ENCODE data around the gene PEX5. TPM values are rescaled to one million over a fixed set of nuclear protein-coding genes. Genes with fewer than 3 reads are reported as not detected.
"Not testable (repeated sequence)": the region's sequence is repeated elsewhere in the genome, so short reads cannot be mapped to it uniquely, and the experiment has no call there.

Gene PEX5
- total and polyA plus RNA-seq, 4 donors = 19.8 to 59.8 (median 43.4) TPM

- ATAC-seq (ENCODE audit: insufficient read depth, low FRiP score) (no peak), DNase-seq (no peak)
- Histone ChIP-seq H3K27me3 (ENCODE audit: control insufficient read depth in 3 of 3, insufficient read depth in 3 of 3, low read length in 2 of 3) (no peaks in the 10 kb centered on the region), H3K9me3 (ENCODE audit: control insufficient read depth in 4 of 4, insufficient read depth in 3 of 4, low read length in 3 of 4) (peaks cover 0 to 13% (median 0%) of the 10 kb centered on the region in 4 donors), H3K9ac (ENCODE audit: insufficient read depth in 1 of 2, low read length in 2 of 2) (no peak overlapping the region), H3K36me3 (ENCODE audit: control insufficient read depth in 4 of 4, insufficient read depth in 4 of 4, low read length in 4 of 4) (peaks cover 33 to 48% (median 36%) of the 10 kb centered on the region in 4 donors), H3K4me1 (ENCODE audit: control insufficient read depth in 5 of 5, insufficient read depth in 5 of 5, low read length in 5 of 5) (no peaks in the 10 kb centered on the region), H3K4me3 (no peak overlapping the region), H3K27ac (ENCODE audit: low read depth in 1 of 2, low read length in 1 of 2) (no peak overlapping the region)
- 62 to 83% methylated on average over 6 of the region's 6 CpGs for WGBS, 2 donors
- TF ChIP-seq, protein P1, sequence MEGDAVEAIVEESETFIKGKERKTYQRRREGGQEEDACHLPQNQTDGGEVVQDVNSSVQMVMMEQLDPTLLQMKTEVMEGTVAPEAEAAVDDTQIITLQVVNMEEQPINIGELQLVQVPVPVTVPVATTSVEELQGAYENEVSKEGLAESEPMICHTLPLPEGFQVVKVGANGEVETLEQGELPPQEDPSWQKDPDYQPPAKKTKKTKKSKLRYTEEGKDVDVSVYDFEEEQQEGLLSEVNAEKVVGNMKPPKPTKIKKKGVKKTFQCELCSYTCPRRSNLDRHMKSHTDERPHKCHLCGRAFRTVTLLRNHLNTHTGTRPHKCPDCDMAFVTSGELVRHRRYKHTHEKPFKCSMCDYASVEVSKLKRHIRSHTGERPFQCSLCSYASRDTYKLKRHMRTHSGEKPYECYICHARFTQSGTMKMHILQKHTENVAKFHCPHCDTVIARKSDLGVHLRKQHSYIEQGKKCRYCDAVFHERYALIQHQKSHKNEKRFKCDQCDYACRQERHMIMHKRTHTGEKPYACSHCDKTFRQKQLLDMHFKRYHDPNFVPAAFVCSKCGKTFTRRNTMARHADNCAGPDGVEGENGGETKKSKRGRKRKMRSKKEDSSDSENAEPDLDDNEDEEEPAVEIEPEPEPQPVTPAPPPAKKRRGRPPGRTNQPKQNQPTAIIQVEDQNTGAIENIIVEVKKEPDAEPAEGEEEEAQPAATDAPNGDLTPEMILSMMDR (IDR thresholded peaks at IDR 0.05; ENCODE audit: control extremely low read depth, extremely low read depth) = no peak
Measured at GRCh38 chr12:7210642-7211151, 21.2 kb downstream of the PEX5 start.

- H3K9ac ChIP-seq (ENCODE audit: insufficient read depth in 1 of 2, low read length in 2 of 2) = no peak overlapping the region
- no peaks in the 10 kb centered on the region for H3K27me3 ChIP-seq (ENCODE audit: control insufficient read depth in 3 of 3, insufficient read depth in 3 of 3, low read length in 2 of 3)
- H3K4me1 ChIP-seq (ENCODE audit: control insufficient read depth in 5 of 5, insufficient read depth in 5 of 5, low read length in 5 of 5) = no peaks in the 10 kb centered on the region
- H3K27ac ChIP-seq (ENCODE audit: low read depth in 1 of 2, low read length in 1 of 2) = no peak overlapping the region
- 94 to 97% methylated on average over 2 of the region's 2 CpGs for WGBS, 2 donors
- TF ChIP-seq, protein P1 (IDR thresholded peaks at IDR 0.05; ENCODE audit: control extremely low read depth, extremely low read depth) = no peak
- H3K9me3 ChIP-seq (ENCODE audit: control insufficient read depth in 4 of 4, insufficient read depth in 3 of 4, low read length in 3 of 4) = peaks cover 0 to 13% (median 0%) of the 10 kb centered on the region in 4 donors
- H3K4me3 ChIP-seq = no peak overlapping the region
- H3K36me3 ChIP-seq (ENCODE audit: control insufficient read depth in 4 of 4, insufficient read depth in 4 of 4, low read length in 4 of 4) = peaks cover 28 to 37% (median 33%) of the 10 kb centered on the region in 4 donors
- DNase-seq = no peak
- no peak for ATAC-seq (ENCODE audit: insufficient read depth, low FRiP score)
Measured at GRCh38 chr12:7212678-7213077, 23.2 kb downstream of the PEX5 start.

DNA sequence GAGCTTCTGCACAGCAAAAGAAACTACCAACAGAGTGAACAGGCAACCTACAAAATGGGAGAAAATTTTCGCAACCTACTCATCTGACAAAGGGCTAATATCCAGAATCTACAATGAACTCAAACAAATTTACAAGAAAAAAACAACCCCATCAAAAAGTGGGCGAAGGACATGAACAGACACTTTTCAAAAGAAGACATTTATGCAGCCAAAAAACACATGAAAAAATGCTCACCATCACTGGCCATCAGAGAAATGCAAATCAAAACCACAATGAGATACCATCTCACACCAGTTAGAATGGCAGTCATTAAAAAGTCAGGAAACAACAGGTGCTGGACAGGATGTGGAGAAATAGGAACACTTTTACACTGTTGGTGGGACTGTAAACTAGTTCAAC, 24.3 kb downstream of the PEX5 start:
- not testable (repeated sequence) for H3K27ac ChIP-seq (ENCODE audit: low read depth in 1 of 2, low read length in 1 of 2); DNase-seq; H3K27me3 ChIP-seq (ENCODE audit: control insufficient read depth in 3 of 3, insufficient read depth in 3 of 3, low read length in 2 of 3); H3K4me1 ChIP-seq (ENCODE audit: control insufficient read depth in 5 of 5, insufficient read depth in 5 of 5, low read length in 5 of 5); ATAC-seq (ENCODE audit: insufficient read depth, low FRiP score); H3K4me3 ChIP-seq; H3K9ac ChIP-seq (ENCODE audit: insufficient read depth in 1 of 2, low read length in 2 of 2)
- WGBS, 2 donors = no CpG with 5 or more reads among the region's 2 CpGs
- H3K9me3 ChIP-seq (ENCODE audit: control insufficient read depth in 4 of 4, insufficient read depth in 3 of 4, low read length in 3 of 4) = peaks cover 0 to 13% (median 0%) of the 10 kb centered on the region in 4 donors
- peaks cover 22 to 32% (median 25%) of the 10 kb centered on the region in 4 donors for H3K36me3 ChIP-seq (ENCODE audit: control insufficient read depth in 4 of 4, insufficient read depth in 4 of 4, low read length in 4 of 4)

- WGBS, 2 donors = 63 to 73% methylated on average over 7 of the region's 7 CpGs
- H3K27ac ChIP-seq (ENCODE audit: low read depth in 1 of 2, low read length in 1 of 2) = no peak overlapping the region
- ATAC-seq (ENCODE audit: insufficient read depth, low FRiP score) (no peak), DNase-seq (no peak)
- peaks cover 0 to 3% (median 1%) of the 10 kb centered on the region in 4 donors for H3K36me3 ChIP-seq (ENCODE audit: control insufficient read depth in 4 of 4, insufficient read depth in 4 of 4, low read length in 4 of 4)
- H3K9ac ChIP-seq (ENCODE audit: insufficient read depth in 1 of 2, low read length in 2 of 2) = no peak overlapping the region
- peaks cover 0 to 1% (median 0%) of the 10 kb centered on the region in 4 donors for H3K9me3 ChIP-seq (ENCODE audit: control insufficient read depth in 4 of 4, insufficient read depth in 3 of 4, low read length in 3 of 4)
- no peaks in the 10 kb centered on the region for H3K27me3 ChIP-seq (ENCODE audit: control insufficient read depth in 3 of 3, insufficient read depth in 3 of 3, low read length in 2 of 3)
- H3K4me1 ChIP-seq (ENCODE audit: control insufficient read depth in 5 of 5, insufficient read depth in 5 of 5, low read length in 5 of 5) = no peaks in the 10 kb centered on the region
- H3K4me3 ChIP-seq = no peak overlapping the region
- TF ChIP-seq, protein P1 (IDR thresholded peaks at IDR 0.05; ENCODE audit: control extremely low read depth, extremely low read depth) = no peak
Measured at GRCh38 chr12:7217475-7218069, 28.1 kb downstream of the PEX5 start.

Data from lung (tissue), 12 donors.